Muscle of back (tissue), 11 donors: ENCODE results near the gene DDX20. TPM values are rescaled to one million over a fixed set of nuclear protein-coding genes. Genes with fewer than 3 reads are reported as not detected.
A peak's percentile ranks its signal among the peaks of the same experiment; 100 is the strongest.
"Not testable (repeated sequence)": the region's sequence is repeated elsewhere in the genome, so short reads cannot be mapped to it uniquely, and the experiment has no call there.

Experiments used
- DNase-seq, 3 donors: peaks; one replicate each; pipeline versions ENCODE4 v3.0.0 to v3.0.0-alpha.2; 2013
- polyA plus RNA-seq, 10 donors: library from polyadenylated mRNA; unstranded; fragments of 120-200 nt; gene quantifications; one replicate each; pipeline ENCODE4 v1.2.1, GENCODE V29; 2013; ENCODE audit not compliant: insufficient read length in 10 of 10

DDX20 gene
- polyA plus RNA-seq, 10 donors, result 10.5 to 16.8 (median 11.3) TPM

GRCh38 chr1:111730706-111731105 lies 25.0 kb upstream of the DDX20 start:
- DNase-seq, result no peak

- DNase-seq, result no peak
These were observed 23.7 kb upstream of the DDX20 start for GRCh38 chr1:111731956-111732355.

GRCh38 chr1:111732718-111733117 lies 23.0 kb upstream of the DDX20 start:
- DNase-seq, result no peak

- DNase-seq, result peak in 2 of 3 donors; percentile 58 to 79
These were observed 22.3 kb upstream of the DDX20 start for GRCh38 chr1:111733183-111733991.

GRCh38 chr1:111733992-111734341 lies 21.7 kb upstream of the DDX20 start:
- DNase-seq, result no peak

GRCh38 chr1:111734426-111734825 lies 21.3 kb upstream of the DDX20 start:
- no peak for DNase-seq

GRCh38 chr1:111734856-111735255 lies 20.8 kb upstream of the DDX20 start:
- DNase-seq, result no peak

- no peak for DNase-seq
These were observed 20.4 kb upstream of the DDX20 start for GRCh38 chr1:111735321-111735720.

- peak in 2 of 3 donors; percentile 45 to 62 for DNase-seq
These were observed 19.7 kb upstream of the DDX20 start for GRCh38 chr1:111735858-111736544.

- DNase-seq, result peak in 2 of 3 donors; percentile 55 to 65
These were observed 19.0 kb upstream of the DDX20 start for GRCh38 chr1:111736548-111737215.

GRCh38 chr1:111737216-111738132 lies 18.2 kb upstream of the DDX20 start:
- DNase-seq, result peak in 1 of 3 donors; percentile 39

GRCh38 chr1:111738133-111738435 lies 17.6 kb upstream of the DDX20 start:
- DNase-seq, result no peak

- DNase-seq, result peak in 2 of 3 donors; percentile 80 to 89
These were observed 17.1 kb upstream of the DDX20 start for GRCh38 chr1:111738436-111739193.

- DNase-seq, result peak; percentile 88 to 95 (median 89)
These were observed 16.3 kb upstream of the DDX20 start, which contains the start of gene INKA2 for GRCh38 chr1:111739194-111739924. Gene INKA2, minus strand, starts transcription at chr1:111739395. Its CDS starts 153 bp downstream, at chr1:111739242.

GRCh38 chr1:111739925-111740765 lies 15.6 kb upstream of the DDX20 start:
- peak in 2 of 3 donors; percentile 48 to 83 for DNase-seq

- not testable (repeated sequence) for DNase-seq
These were observed 13.4 kb upstream of the DDX20 start for GRCh38 chr1:111742292-111742691.

- DNase-seq, result peak in 1 of 3 donors; percentile 40
These were observed 12.7 kb upstream of the DDX20 start for GRCh38 chr1:111742938-111743549.

- DNase-seq, result no peak
These were observed 12.0 kb upstream of the DDX20 start for GRCh38 chr1:111743679-111744101.
